Caco-2 (cell line): ENCODE measurements around the gene MGMT. TPM values are rescaled to one million over a fixed set of nuclear protein-coding genes. Genes with fewer than 3 reads are reported as not detected.

ENCODE experiments used
- BruUV-seq: library from RNA; stranded (reverse); fragments of 400-500 nt; replicated peaks from 2 replicates; lab custom pipeline; 2021; lab: Mats Ljungman, UMichigan
- CTCF ChIA-PET: fragments of 300-600 bp; sonication (Branson Sonifier 250); formaldehyde crosslinking; loops from one replicate; lab custom pipeline; 2022; ENCODE audit warnings: antibody characterized with exemption; lab: Charles Lee
- POLR2A ChIA-PET: fragments of 300-600 bp; sonication (Branson Sonifier 250); formaldehyde crosslinking; loops from one replicate; lab custom pipeline; 2022; ENCODE audit warnings: antibody characterized with exemption; lab: Charles Lee
- DNase-seq, 2 experiments: peaks; one replicate each; pipeline versions ENCODE4 v3.0.0 to v3.0.0-alpha.2; 2020 to 2022
- H3K27me3 ChIP-seq: replicated peaks from 2 replicates; pipeline ENCODE4 v1.6.0; 2011; ENCODE audit warnings: low read length; ENCODE audit not compliant: control insufficient read depth, insufficient read depth
- H3K36me3 ChIP-seq: 2 replicates; pipeline ENCODE4 v1.5.1; 2011; ENCODE audit warnings: low read length; ENCODE audit not compliant: control insufficient read depth, insufficient read depth
- H3K4me1 ChIP-seq: fragments of 250-450 bp; sonication (Bioruptor Pico); 2 replicates; pipeline ENCODE4 v1.5.1; 2020; ENCODE audit warnings: mild to moderate bottlenecking
- H3K4me3 ChIP-seq: 2 replicates; pipeline ENCODE4 v1.5.1; 2011; ENCODE audit warnings: low read depth, mild to moderate bottlenecking, control low read depth, low read length
- H3K9me3 ChIP-seq: fragments of 250-450 bp; sonication (Bioruptor Pico); 2 replicates; pipeline ENCODE4 v1.5.1; 2020; ENCODE audit warnings: mild to moderate bottlenecking, moderate library complexity
- H3K27ac Mint-ChIP-seq: one replicate; pipeline ENCODE4 v1.8.0; 2022; ENCODE audit warnings: mixed read lengths; ENCODE audit not compliant: unreplicated experiment
- H3K27me3 Mint-ChIP-seq: one replicate; pipeline ENCODE4 v1.8.0; 2022; ENCODE audit warnings: mixed read lengths; ENCODE audit not compliant: insufficient read depth, unreplicated experiment
- H3K36me3 Mint-ChIP-seq: one replicate; pipeline ENCODE4 v1.8.0; 2022; ENCODE audit warnings: mild to moderate bottlenecking, mixed read lengths; ENCODE audit not compliant: insufficient read depth, unreplicated experiment
- H3K4me1 Mint-ChIP-seq: one replicate; pipeline ENCODE4 v1.8.0; 2022; ENCODE audit warnings: low read depth, mixed read lengths; ENCODE audit not compliant: unreplicated experiment
- H3K4me3 Mint-ChIP-seq: one replicate; pipeline ENCODE4 v1.8.0; 2022; ENCODE audit warnings: mild to moderate bottlenecking, moderate library complexity, mixed read lengths; ENCODE audit not compliant: unreplicated experiment
- H3K9me3 Mint-ChIP-seq: one replicate; pipeline ENCODE4 v1.8.0; 2022; ENCODE audit warnings: mixed read lengths; ENCODE audit not compliant: unreplicated experiment
- intact Hi-C: fragments of 100-400 bp; cut with micrococcal nuclease; formaldehyde crosslinking; loops from one replicate; pipeline ENCODE4 v1.10.0; 2022; ENCODE audit not compliant: unreplicated experiment
- total RNA-seq: library from RNA; stranded (reverse); gene quantifications from 2 replicates; pipeline ENCODE4 v1.2.3, GENCODE V29; 2022
- TF ChIP-seq, protein P1 (sequence below), 2 experiments: fragments of 200-600 bp in 1 of 2; IDR thresholded peaks; 1 replicate in 1 of 2; 2 replicates in 1 of 2; pipeline versions ENCODE4 v1.5.1 to v1.8.0; 2011 to 2022; ENCODE audit warnings: antibody characterized with exemption in 1 of 2, control low read depth in 1 of 2, inconsistent platforms in 1 of 2, low read depth in 1 of 2, low read length in 1 of 2, mild to moderate bottlenecking in 1 of 2, moderate library complexity in 1 of 2; ENCODE audit not compliant: insufficient read depth in 1 of 2, severe bottlenecking in 1 of 2, unreplicated experiment in 1 of 2

The MGMT gene
- total RNA-seq, 1 experiment from 2014 or later: 57.0 TPM

DNA sequence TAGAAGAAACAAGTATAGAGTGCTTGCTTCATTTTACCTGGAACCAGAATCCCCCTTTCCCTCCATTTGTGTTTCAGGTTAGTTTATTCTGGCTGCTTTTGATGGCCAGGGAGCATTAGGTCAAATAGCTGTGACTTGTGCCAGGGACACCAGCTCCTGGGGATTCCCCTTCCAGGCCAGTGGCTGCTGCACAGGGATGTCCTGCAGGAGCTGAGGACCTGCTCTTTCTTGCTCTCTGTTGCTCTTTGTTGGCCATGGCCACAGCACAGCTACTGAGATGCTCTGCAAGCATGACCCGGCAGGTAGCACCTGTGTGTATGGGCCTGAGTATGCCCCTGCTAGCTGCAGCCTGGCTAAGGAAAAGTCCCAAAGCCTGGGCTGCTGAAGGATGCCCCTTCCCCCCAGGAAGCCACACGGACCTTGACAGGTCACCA, 288.1 kb downstream of the MGMT start:
- Mint-ChIP-seq H3K36me3 (peaks cover 7% of the 10 kb centered on the region), H3K9me3 (peaks cover 35% of the 10 kb centered on the region), H3K4me3 (no peak overlapping the region), H3K27ac (no peak overlapping the region), H3K27me3 (no peaks in the 10 kb centered on the region), H3K4me1 (no peaks in the 10 kb centered on the region)
- Histone ChIP-seq H3K4me3 (no peak overlapping the region), H3K4me1 (no peaks in the 10 kb centered on the region), H3K36me3 (no peaks in the 10 kb centered on the region; the same call in 1 of the 2 replicates), H3K9me3 (peaks cover 9% of the 10 kb centered on the region; the same call in 1 of the 2 replicates), H3K27me3 (no peaks in the 10 kb centered on the region)
- DNase-seq: no peak
- TF ChIP-seq, protein P1, sequence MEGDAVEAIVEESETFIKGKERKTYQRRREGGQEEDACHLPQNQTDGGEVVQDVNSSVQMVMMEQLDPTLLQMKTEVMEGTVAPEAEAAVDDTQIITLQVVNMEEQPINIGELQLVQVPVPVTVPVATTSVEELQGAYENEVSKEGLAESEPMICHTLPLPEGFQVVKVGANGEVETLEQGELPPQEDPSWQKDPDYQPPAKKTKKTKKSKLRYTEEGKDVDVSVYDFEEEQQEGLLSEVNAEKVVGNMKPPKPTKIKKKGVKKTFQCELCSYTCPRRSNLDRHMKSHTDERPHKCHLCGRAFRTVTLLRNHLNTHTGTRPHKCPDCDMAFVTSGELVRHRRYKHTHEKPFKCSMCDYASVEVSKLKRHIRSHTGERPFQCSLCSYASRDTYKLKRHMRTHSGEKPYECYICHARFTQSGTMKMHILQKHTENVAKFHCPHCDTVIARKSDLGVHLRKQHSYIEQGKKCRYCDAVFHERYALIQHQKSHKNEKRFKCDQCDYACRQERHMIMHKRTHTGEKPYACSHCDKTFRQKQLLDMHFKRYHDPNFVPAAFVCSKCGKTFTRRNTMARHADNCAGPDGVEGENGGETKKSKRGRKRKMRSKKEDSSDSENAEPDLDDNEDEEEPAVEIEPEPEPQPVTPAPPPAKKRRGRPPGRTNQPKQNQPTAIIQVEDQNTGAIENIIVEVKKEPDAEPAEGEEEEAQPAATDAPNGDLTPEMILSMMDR (IDR thresholded peaks at IDR 0.05; ENCODE audit: insufficient read depth in 1 of 2, low read depth in 1 of 2, low read length in 1 of 2, severe bottlenecking in 1 of 2, unreplicated experiment in 1 of 2): no peak
- intact Hi-C loops: no loop called here
- CTCF ChIA-PET: no interaction called here
- no TSS peak for BruUV-seq
- POLR2A ChIA-PET: no interaction called here

DNA sequence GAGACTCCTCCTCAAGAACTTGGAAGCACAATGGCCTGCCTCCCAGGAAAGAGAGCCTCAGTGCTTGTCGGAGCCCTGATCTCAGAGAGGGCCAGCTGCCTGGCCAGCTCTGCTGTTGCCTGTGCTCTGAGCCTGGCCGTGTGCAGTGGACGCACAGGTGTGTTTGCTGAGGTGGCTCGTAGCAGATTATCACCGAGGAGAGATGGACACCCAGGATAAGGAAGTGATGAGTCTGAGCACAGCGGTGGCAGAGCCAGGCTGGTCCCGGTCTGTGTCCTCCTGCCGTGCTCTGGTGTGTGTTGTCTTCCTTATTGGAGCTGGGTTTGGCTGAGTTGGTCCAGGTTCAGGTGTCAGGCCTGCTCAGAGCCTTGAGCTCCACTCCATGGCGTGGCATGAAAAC, 288.6 kb downstream of the MGMT start:
- peaks cover 35% of the 10 kb centered on the region for H3K9me3 Mint-ChIP-seq
- no peak overlapping the region for H3K4me3 Mint-ChIP-seq
- TF ChIP-seq, protein P1 (IDR thresholded peaks at IDR 0.05; ENCODE audit: insufficient read depth in 1 of 2, low read depth in 1 of 2, low read length in 1 of 2, severe bottlenecking in 1 of 2, unreplicated experiment in 1 of 2): no peak
- no peaks in the 10 kb centered on the region for H3K4me1 Mint-ChIP-seq
- ChIA-PET CTCF (no interaction called here), POLR2A (no interaction called here)
- H3K36me3 ChIP-seq: no peaks in the 10 kb centered on the region; the same call in 1 of the 2 replicates
- intact Hi-C loops: no loop called here
- DNase-seq: peak in 1 of 2 experiments; percentile 20
- no TSS peak for BruUV-seq
- peaks cover 9% of the 10 kb centered on the region; the same call in 1 of the 2 replicates for H3K9me3 ChIP-seq
- H3K4me3 ChIP-seq: no peak overlapping the region
- H3K27ac Mint-ChIP-seq: no peak overlapping the region
- H3K4me1 ChIP-seq: no peaks in the 10 kb centered on the region
- peaks cover 7% of the 10 kb centered on the region for H3K36me3 Mint-ChIP-seq
- no peaks in the 10 kb centered on the region for H3K27me3 Mint-ChIP-seq
- no peaks in the 10 kb centered on the region for H3K27me3 ChIP-seq

DNA sequence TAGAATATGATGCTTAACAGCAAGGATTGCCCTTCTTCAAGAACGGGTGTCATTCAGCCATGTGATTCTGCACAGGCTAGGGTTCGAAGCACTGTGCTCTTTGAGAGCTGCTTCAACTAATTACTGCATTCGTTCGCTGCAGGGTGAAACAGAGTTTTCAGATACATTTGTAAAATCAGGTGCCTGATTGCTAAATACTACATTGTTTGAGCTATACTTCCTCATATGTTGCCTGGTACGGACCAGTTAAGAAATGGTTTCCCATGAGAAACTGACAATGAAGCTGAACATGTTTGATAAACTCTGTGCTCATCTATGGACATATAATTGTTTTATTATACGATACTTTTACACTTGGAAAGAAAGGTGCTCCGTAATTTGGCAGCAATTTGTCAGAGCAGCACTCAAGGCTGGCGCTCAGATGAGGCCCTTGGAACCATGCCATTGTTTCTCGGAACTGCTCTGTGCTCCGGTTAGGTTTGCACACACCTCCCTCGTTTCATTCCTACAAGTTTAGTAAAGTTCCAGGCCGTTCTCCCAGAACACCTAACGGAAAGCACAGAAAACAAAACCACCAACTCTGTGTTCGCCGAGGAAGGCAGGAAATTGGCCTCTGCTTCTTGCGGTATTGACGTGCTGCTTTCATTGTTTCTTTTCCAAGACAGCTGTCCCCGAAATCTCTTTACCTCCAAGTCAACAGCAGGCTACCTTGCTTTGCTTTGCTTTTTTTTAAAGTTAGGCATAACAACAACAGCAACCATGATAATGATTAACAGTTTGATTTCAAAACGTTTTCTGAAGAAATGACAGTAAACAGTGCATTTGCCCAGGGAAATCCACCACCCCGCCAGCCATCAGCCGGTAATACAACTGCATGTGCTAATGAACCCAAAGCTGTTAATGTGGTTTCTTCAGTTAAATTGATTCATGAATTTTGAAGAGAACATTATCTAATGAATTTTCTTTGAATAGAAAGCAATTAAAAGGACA, 290.2 kb downstream of the MGMT start:
- Mint-ChIP-seq H3K9me3 (peaks cover 21% of the 10 kb centered on the region), H3K4me3 (no peak overlapping the region), H3K36me3 (peaks cover 7% of the 10 kb centered on the region), H3K4me1 (no peaks in the 10 kb centered on the region), H3K27me3 (no peaks in the 10 kb centered on the region), H3K27ac (no peak overlapping the region)
- no peaks in the 10 kb centered on the region; the same call in 1 of the 2 replicates for H3K36me3 ChIP-seq
- DNase-seq: no peak
- H3K27me3 ChIP-seq: no peaks in the 10 kb centered on the region
- no peaks in the 10 kb centered on the region for H3K4me1 ChIP-seq
- TF ChIP-seq, protein P1 (IDR thresholded peaks at IDR 0.05; ENCODE audit: insufficient read depth in 1 of 2, low read depth in 1 of 2, low read length in 1 of 2, severe bottlenecking in 1 of 2, unreplicated experiment in 1 of 2): no peak
- POLR2A ChIA-PET: no interaction called here
- intact Hi-C loops: no loop called here
- no TSS peak for BruUV-seq
- CTCF ChIA-PET: no interaction called here
- H3K9me3 ChIP-seq: peaks cover 9% of the 10 kb centered on the region; the same call in 1 of the 2 replicates
- no peak overlapping the region for H3K4me3 ChIP-seq
